ENCODE measurements around the gene TUT4.

- no peak for TF ChIP-seq CTCF (IDR thresholded peaks at IDR 0.05; ENCODE audit: poor library complexity, severe bottlenecking)
- TF ChIP-seq REST (IDR thresholded peaks at IDR 0.05; ENCODE audit: borderline replicate concordance) = no peak
- no peak for TF ChIP-seq EZH2 (IDR thresholded peaks at IDR 0.05; ENCODE audit: borderline replicate concordance, insufficient read depth, low read length, poor library complexity, severe bottlenecking)
- no peak for TF ChIP-seq EP300 (conservative IDR thresholded peaks at IDR 0.05; ENCODE audit: poor library complexity, severe bottlenecking)
- no peak for TF ChIP-seq TAF1 (IDR thresholded peaks at IDR 0.05; ENCODE audit: low read depth)
- no peak for TF ChIP-seq POLR2AphosphoS5 (IDR thresholded peaks at IDR 0.05)
- no peak for TF ChIP-seq RAD21 (conservative IDR thresholded peaks at IDR 0.05)
Measured at GRCh38 chr1:52474807-52475206, 78.1 kb downstream of the TUT4 start.
